HG02588 (cell line): ENCODE data around the gene SETD6.
"Not testable (repeated sequence)": the region's sequence is repeated elsewhere in the genome, so short reads cannot be mapped to it uniquely, and the experiment has no call there.

Experiments used
- ATAC-seq: cut with Tn5 transposase; IDR thresholded peaks from one replicate; pipeline ENCODE4 v1.9.1; 2021; ENCODE audit warnings: mild to moderate bottlenecking, moderate library complexity; ENCODE audit not compliant: unreplicated experiment

Gene SETD6

GRCh38 chr16:58537124-58537906, 22.0 kb downstream of the SETD6 start:
- no peak for ATAC-seq

- ATAC-seq = no peak
Measured at GRCh38 chr16:58541711-58542110, 26.4 kb downstream of the SETD6 start.

GRCh38 chr16:58542291-58542690, 27.0 kb downstream of the SETD6 start:
- no peak for ATAC-seq

GRCh38 chr16:58543685-58544084, 28.4 kb downstream of the SETD6 start:
- ATAC-seq = no peak

GRCh38 chr16:58548378-58548777, 33.1 kb downstream of the SETD6 start:
- ATAC-seq = no peak

GRCh38 chr16:58551496-58551895, 36.2 kb downstream of the SETD6 start:
- ATAC-seq = no peak

GRCh38 chr16:58556678-58557077, 41.4 kb downstream of the SETD6 start:
- ATAC-seq = no peak

- no peak for ATAC-seq
Measured at GRCh38 chr16:58563235-58563634, 47.9 kb downstream of the SETD6 start.

- ATAC-seq = no peak
Measured at GRCh38 chr16:58563775-58564174, 48.5 kb downstream of the SETD6 start.

GRCh38 chr16:58565697-58566096, 50.4 kb downstream of the SETD6 start:
- not testable (repeated sequence) for ATAC-seq
